GM12892 (cell line): ENCODE data around the gene XYLT1.

Experiments
- DNase-seq: peaks from one replicate; pipeline ENCODE4 v3.0.0; 2011; ENCODE audit not compliant: insufficient read length
- FAIRE-seq: peaks from 2 replicates; lab custom pipeline; 2011; peaks lifted over from hg19 to GRCh38; lab: Jason Lieb, UNC
- POLR2A ChIP-seq: IDR thresholded peaks from 2 replicates; pipeline ENCODE4 v1.6.1; 2011; ENCODE audit warnings: low read depth, low read length, control low read depth
- POLR2AphosphoS5 ChIP-seq: IDR thresholded peaks from 2 replicates; pipeline ENCODE4 v1.6.1; 2011; ENCODE audit warnings: low read depth, low read length, control low read depth
- TAF1 ChIP-seq: IDR thresholded peaks from 2 replicates; pipeline ENCODE4 v1.6.1; 2011; ENCODE audit warnings: low read depth, mild to moderate bottlenecking, control low read depth, low read length, borderline replicate concordance

Gene XYLT1

GRCh38 chr16:17104654-17105053 lies 366.1 kb downstream of the XYLT1 start:
- no peak for TF ChIP-seq POLR2A
- no peak for TF ChIP-seq POLR2AphosphoS5
- no peak for TF ChIP-seq TAF1
- no peak for FAIRE-seq
- no peak for DNase-seq

GRCh38 chr16:17103216-17103615 lies 367.5 kb downstream of the XYLT1 start:
- no peak for DNase-seq
- FAIRE-seq = no peak
- TF ChIP-seq TAF1 = no peak
- no peak for TF ChIP-seq POLR2AphosphoS5
- no peak for TF ChIP-seq POLR2A

GRCh38 chr16:17101646-17102045 lies 369.1 kb downstream of the XYLT1 start:
- DNase-seq = no peak
- no peak for FAIRE-seq
- TF ChIP-seq POLR2AphosphoS5 = no peak
- TF ChIP-seq POLR2A = no peak
- no peak for TF ChIP-seq TAF1

- FAIRE-seq = no peak
- TF ChIP-seq POLR2AphosphoS5 (no peak), TAF1 (no peak), POLR2A (no peak)
- DNase-seq = no peak
Measured at GRCh38 chr16:17098685-17099084, 372.1 kb downstream of the XYLT1 start.

GRCh38 chr16:17084130-17084529 lies 386.6 kb downstream of the XYLT1 start:
- FAIRE-seq = no peak
- DNase-seq = no peak
- no peak for TF ChIP-seq POLR2A
- TF ChIP-seq POLR2AphosphoS5 = no peak
- no peak for TF ChIP-seq TAF1

GRCh38 chr16:17083628-17084027 lies 387.1 kb downstream of the XYLT1 start:
- no peak for DNase-seq
- no peak for FAIRE-seq
- TF ChIP-seq POLR2AphosphoS5 (no peak), POLR2A (no peak), TAF1 (no peak)

GRCh38 chr16:17082095-17082882 lies 388.5 kb downstream of the XYLT1 start:
- no peak for DNase-seq
- FAIRE-seq = no peak
- TF ChIP-seq TAF1 = no peak
- TF ChIP-seq POLR2A = no peak
- no peak for TF ChIP-seq POLR2AphosphoS5

GRCh38 chr16:17080105-17080504 lies 390.7 kb downstream of the XYLT1 start:
- TF ChIP-seq POLR2AphosphoS5 (no peak), TAF1 (no peak), POLR2A (no peak)
- FAIRE-seq (no peak), DNase-seq (no peak)

- FAIRE-seq (no peak), DNase-seq (no peak)
- TF ChIP-seq TAF1 (no peak), POLR2A (no peak), POLR2AphosphoS5 (no peak)
Measured at GRCh38 chr16:17078931-17079631, 391.7 kb downstream of the XYLT1 start.

GRCh38 chr16:17076818-17077498 lies 393.8 kb downstream of the XYLT1 start:
- DNase-seq = no peak
- FAIRE-seq = peak; percentile 24
- no peak for TF ChIP-seq POLR2AphosphoS5
- no peak for TF ChIP-seq TAF1
- no peak for TF ChIP-seq POLR2A

GRCh38 chr16:17076092-17076754 lies 394.5 kb downstream of the XYLT1 start:
- FAIRE-seq (peak; percentile 63), DNase-seq (no peak)
- TF ChIP-seq TAF1 = no peak
- TF ChIP-seq POLR2AphosphoS5 = no peak
- TF ChIP-seq POLR2A = no peak
